Measurements from ENCODE around the gene ZNF79. TPM values are rescaled to one million over a fixed set of nuclear protein-coding genes. Genes with fewer than 3 reads are reported as not detected.

Gene ZNF79
- total and polyA plus RNA-seq, 2 experiments from 2014 or later = 2.2 to 6.3 TPM

GRCh38 chr9:127423476-127423933 lies 677 bp upstream of the ZNF79 start:
- no peaks in the 10 kb centered on the region for H3K27me3 ChIP-seq (ENCODE audit: insufficient read depth)
- no peaks in the 10 kb centered on the region; the same call in none of the 2 replicates for H4K20me1 ChIP-seq (replicated peaks; ENCODE audit: insufficient read depth)
- no peaks in the 10 kb centered on the region for H3K9me3 Mint-ChIP-seq
- peak; percentile 32 for ATAC-seq
- peak overlapping the region; percentile 100 for H3K4me2 ChIP-seq
- peak overlapping the region; percentile 61 for H3K27ac ChIP-seq (ENCODE audit: low read depth)
- peaks cover 26% of the 10 kb centered on the region for H3K4me1 Mint-ChIP-seq
- H3K4me3 Mint-ChIP-seq = peak overlapping the region; percentile 99
- peak overlapping the region; percentile 100 for H3K27ac Mint-ChIP-seq
- peaks cover 11% of the 10 kb centered on the region for H3K27me3 Mint-ChIP-seq (ENCODE audit: insufficient read depth, low read depth, poor library complexity)
- no peak for DNase-seq (ENCODE audit: low spot score)
- H3K36me3 Mint-ChIP-seq (ENCODE audit: low read depth) = peaks cover 5% of the 10 kb centered on the region; the same call in 2 of the 3 replicates
- H3F3A ChIP-seq (replicated peaks; ENCODE audit: low read depth) = 0 out of 2 replicates have a peak, but pooled peaks cover 6% of the 10 kb centered on the region
- no peaks in the 10 kb centered on the region for H3K9me2 ChIP-seq (ENCODE audit: insufficient read depth)
- peaks cover 40% of the 10 kb centered on the region for H3K79me2 ChIP-seq (replicated peaks; ENCODE audit: insufficient read depth)
- peak overlapping the region; percentile 95 for H2AFZ ChIP-seq
- peaks cover 12% of the 10 kb centered on the region for H3K4me1 ChIP-seq (ENCODE audit: insufficient read depth)
- TF ChIP-seq, protein P1, sequence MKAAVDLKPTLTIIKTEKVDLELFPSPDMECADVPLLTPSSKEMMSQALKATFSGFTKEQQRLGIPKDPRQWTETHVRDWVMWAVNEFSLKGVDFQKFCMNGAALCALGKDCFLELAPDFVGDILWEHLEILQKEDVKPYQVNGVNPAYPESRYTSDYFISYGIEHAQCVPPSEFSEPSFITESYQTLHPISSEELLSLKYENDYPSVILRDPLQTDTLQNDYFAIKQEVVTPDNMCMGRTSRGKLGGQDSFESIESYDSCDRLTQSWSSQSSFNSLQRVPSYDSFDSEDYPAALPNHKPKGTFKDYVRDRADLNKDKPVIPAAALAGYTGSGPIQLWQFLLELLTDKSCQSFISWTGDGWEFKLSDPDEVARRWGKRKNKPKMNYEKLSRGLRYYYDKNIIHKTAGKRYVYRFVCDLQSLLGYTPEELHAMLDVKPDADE (IDR thresholded peaks at IDR 0.05) = no peak
- TF ChIP-seq JUNB (IDR thresholded peaks at IDR 0.05; ENCODE audit: unreplicated experiment) (no peak), ZNF331 (CRISPR knock-in tag; IDR thresholded peaks at IDR 0.05; ENCODE audit: low read depth) (no peak), REST (IDR thresholded peaks at IDR 0.05; ENCODE audit: unreplicated experiment) (no peak), EZH2phosphoT487 (IDR thresholded peaks at IDR 0.05; ENCODE audit: unreplicated experiment) (no peak), ZNF114 (CRISPR knock-in tag; IDR thresholded peaks at IDR 0.05) (no peak), CREB1 (CRISPR knock-in tag; IDR thresholded peaks at IDR 0.05; ENCODE audit: low read depth) (no peak), CTCF (conservative IDR thresholded peaks at IDR 0.05; ENCODE audit: low read depth in 2 of 2) (no peak), NANOG (IDR thresholded peaks at IDR 0.05; ENCODE audit: borderline replicate concordance) (no peak), STAT1 (IDR thresholded peaks at IDR 0.05; ENCODE audit: unreplicated experiment) (no peak), POLR2AphosphoS5 (IDR thresholded peaks at IDR 0.05; ENCODE audit: low read depth) (no peak), EZH2 (IDR thresholded peaks at IDR 0.05; ENCODE audit: low read depth, unreplicated experiment) (no peak)
- TF ChIP-seq, protein P2, sequence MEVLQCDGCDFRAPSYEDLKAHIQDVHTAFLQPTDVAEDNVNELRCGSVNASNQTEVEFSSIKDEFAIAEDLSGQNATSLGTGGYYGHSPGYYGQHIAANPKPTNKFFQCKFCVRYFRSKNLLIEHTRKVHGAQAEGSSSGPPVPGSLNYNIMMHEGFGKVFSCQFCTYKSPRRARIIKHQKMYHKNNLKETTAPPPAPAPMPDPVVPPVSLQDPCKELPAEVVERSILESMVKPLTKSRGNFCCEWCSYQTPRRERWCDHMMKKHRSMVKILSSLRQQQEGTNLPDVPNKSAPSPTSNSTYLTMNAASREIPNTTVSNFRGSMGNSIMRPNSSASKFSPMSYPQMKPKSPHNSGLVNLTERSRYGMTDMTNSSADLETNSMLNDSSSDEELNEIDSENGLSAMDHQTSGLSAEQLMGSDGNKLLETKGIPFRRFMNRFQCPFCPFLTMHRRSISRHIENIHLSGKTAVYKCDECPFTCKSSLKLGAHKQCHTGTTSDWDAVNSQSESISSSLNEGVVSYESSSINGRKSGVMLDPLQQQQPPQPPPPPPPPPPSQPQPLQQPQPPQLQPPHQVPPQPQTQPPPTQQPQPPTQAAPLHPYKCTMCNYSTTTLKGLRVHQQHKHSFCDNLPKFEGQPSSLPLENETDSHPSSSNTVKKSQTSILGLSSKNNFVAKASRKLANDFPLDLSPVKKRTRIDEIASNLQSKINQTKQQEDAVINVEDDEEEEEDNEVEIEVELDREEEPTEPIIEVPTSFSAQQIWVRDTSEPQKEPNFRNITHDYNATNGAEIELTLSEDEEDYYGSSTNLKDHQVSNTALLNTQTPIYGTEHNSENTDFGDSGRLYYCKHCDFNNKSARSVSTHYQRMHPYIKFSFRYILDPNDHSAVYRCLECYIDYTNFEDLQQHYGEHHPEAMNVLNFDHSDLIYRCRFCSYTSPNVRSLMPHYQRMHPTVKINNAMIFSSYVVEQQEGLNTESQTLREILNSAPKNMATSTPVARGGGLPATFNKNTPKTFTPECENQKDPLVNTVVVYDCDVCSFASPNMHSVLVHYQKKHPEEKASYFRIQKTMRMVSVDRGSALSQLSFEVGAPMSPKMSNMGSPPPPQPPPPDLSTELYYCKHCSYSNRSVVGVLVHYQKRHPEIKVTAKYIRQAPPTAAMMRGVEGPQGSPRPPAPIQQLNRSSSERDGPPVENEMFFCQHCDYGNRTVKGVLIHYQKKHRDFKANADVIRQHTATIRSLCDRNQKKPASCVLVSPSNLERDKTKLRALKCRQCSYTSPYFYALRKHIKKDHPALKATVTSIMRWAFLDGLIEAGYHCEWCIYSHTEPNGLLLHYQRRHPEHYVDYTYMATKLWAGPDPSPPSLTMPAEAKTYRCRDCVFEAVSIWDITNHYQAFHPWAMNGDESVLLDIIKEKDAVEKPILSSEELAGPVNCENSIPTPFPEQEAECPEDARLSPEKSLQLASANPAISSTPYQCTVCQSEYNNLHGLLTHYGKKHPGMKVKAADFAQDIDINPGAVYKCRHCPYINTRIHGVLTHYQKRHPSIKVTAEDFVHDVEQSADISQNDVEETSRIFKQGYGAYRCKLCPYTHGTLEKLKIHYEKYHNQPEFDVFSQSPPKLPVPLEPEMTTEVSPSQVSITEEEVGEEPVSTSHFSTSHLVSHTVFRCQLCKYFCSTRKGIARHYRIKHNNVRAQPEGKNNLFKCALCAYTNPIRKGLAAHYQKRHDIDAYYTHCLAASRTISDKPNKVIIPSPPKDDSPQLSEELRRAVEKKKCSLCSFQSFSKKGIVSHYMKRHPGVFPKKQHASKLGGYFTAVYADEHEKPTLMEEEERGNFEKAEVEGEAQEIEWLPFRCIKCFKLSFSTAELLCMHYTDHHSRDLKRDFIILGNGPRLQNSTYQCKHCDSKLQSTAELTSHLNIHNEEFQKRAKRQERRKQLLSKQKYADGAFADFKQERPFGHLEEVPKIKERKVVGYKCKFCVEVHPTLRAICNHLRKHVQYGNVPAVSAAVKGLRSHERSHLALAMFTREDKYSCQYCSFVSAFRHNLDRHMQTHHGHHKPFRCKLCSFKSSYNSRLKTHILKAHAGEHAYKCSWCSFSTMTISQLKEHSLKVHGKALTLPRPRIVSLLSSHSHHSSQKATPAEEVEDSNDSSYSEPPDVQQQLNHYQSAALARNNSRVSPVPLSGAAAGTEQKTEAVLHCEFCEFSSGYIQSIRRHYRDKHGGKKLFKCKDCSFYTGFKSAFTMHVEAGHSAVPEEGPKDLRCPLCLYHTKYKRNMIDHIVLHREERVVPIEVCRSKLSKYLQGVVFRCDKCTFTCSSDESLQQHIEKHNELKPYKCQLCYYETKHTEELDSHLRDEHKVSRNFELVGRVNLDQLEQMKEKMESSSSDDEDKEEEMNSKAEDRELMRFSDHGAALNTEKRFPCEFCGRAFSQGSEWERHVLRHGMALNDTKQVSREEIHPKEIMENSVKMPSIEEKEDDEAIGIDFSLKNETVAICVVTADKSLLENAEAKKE (CRISPR knock-in tag; IDR thresholded peaks at IDR 0.05) = no peak
- peak overlapping the region; percentile 95 for H3K4me3 ChIP-seq
- no peaks in the 10 kb centered on the region for H3K36me3 ChIP-seq (ENCODE audit: insufficient read depth)

All from GM23338 (cell line).